ENCODE data around the gene LCN10. TPM values are rescaled to one million over a fixed set of nuclear protein-coding genes. Genes with fewer than 3 reads are reported as not detected.
"Not testable (repeated sequence)": the region's sequence is repeated elsewhere in the genome, so short reads cannot be mapped to it uniquely, and the experiment has no call there.

The LCN10 gene
- polyA plus RNA-seq, 3 donors = 3.2 to 28.6 (median 15.9) TPM

- no peak overlapping the region for H3K27ac ChIP-seq (ENCODE audit: low read depth, low read length)
- WGBS, 3 donors = 88 to 92% (median 90%) methylated on average over 20 of the region's 20 CpGs
Observed at GRCh38 chr9:136757751-136758140, 15.0 kb upstream of the LCN10 start.

- WGBS, 3 donors = 90 to 95% (median 91%) methylated on average over 17 to 20 of the region's 20 CpGs
- no peak overlapping the region for H3K27ac ChIP-seq (ENCODE audit: low read depth, low read length)
Observed at GRCh38 chr9:136757328-136757727, 14.6 kb upstream of the LCN10 start.

GRCh38 chr9:136756836-136757235 is 14.1 kb upstream of the LCN10 start:
- 94% methylated on average over 18 of the region's 18 CpGs for WGBS, 3 donors
- H3K27ac ChIP-seq (ENCODE audit: low read depth, low read length) = no peak overlapping the region

GRCh38 chr9:136756134-136756438 is 13.3 kb upstream of the LCN10 start:
- no peak overlapping the region for H3K27ac ChIP-seq (ENCODE audit: low read depth, low read length)
- 99 to 100% (median 100%) methylated on average over 4 of the region's 4 CpGs for WGBS, 3 donors

GRCh38 chr9:136755302-136756133 is 12.8 kb upstream of the LCN10 start:
- 84 to 93% (median 90%) methylated on average over 22 of the region's 22 CpGs for WGBS, 3 donors
- not testable (repeated sequence) for H3K27ac ChIP-seq (ENCODE audit: low read depth, low read length)

- 78 to 88% (median 81%) methylated on average over 23 to 24 of the region's 24 CpGs for WGBS, 3 donors
- H3K27ac ChIP-seq (ENCODE audit: low read depth, low read length) = no peak overlapping the region
Observed at GRCh38 chr9:136754626-136755301, 12.0 kb upstream of the LCN10 start.

- no peak overlapping the region for H3K27ac ChIP-seq (ENCODE audit: low read depth, low read length)
- WGBS, 3 donors = 58 to 73% (median 61%) methylated on average over 17 of the region's 17 CpGs
Observed at GRCh38 chr9:136754059-136754572, 11.4 kb upstream of the LCN10 start.

GRCh38 chr9:136753371-136754058 is 10.8 kb upstream of the LCN10 start:
- H3K27ac ChIP-seq (ENCODE audit: low read depth, low read length) = no peak overlapping the region
- WGBS, 3 donors = 86 to 89% (median 87%) methylated on average over 30 to 31 of the region's 31 CpGs

- H3K27ac ChIP-seq (ENCODE audit: low read depth, low read length) = no peak overlapping the region
Observed at GRCh38 chr9:136751814-136752213, 9.1 kb upstream of the LCN10 start.

GRCh38 chr9:136751244-136751643 is 8.5 kb upstream of the LCN10 start:
- WGBS, 3 donors = 65 to 91% (median 89%) methylated on average over 1 of the region's 1 CpG
- no peak overlapping the region for H3K27ac ChIP-seq (ENCODE audit: low read depth, low read length)

GRCh38 chr9:136750526-136750925 is 7.8 kb upstream of the LCN10 start:
- 53 to 68% (median 57%) methylated on average over 2 of the region's 2 CpGs for WGBS, 3 donors
- H3K27ac ChIP-seq (ENCODE audit: low read depth, low read length) = no peak overlapping the region

GRCh38 chr9:136748666-136749611 is 6.2 kb upstream of the LCN10 start:
- no peak overlapping the region for H3K27ac ChIP-seq (ENCODE audit: low read depth, low read length)
- WGBS, 3 donors = 55 to 63% (median 63%) methylated on average over 21 of the region's 21 CpGs

- 69 to 77% (median 74%) methylated on average over 8 of the region's 8 CpGs for WGBS, 3 donors
- no peak within 1 kb of the TSS for H3K27ac ChIP-seq (ENCODE audit: low read depth, low read length)
Observed at GRCh38 chr9:136748201-136748600, 5.5 kb upstream of the LCN10 start, which contains the start of gene LCN6. Gene LCN6 (minus strand): TSS chr9:136748525. CDS start chr9:136748483, 42 bp downstream.

GRCh38 chr9:136747161-136748060 is 4.7 kb upstream of the LCN10 start:
- H3K27ac ChIP-seq (ENCODE audit: low read depth, low read length) = no peak overlapping the region
- WGBS, 3 donors = 88 to 91% (median 91%) methylated on average over 19 to 22 of the region's 22 CpGs

- 90 to 94% (median 93%) methylated on average over 18 of the region's 18 CpGs for WGBS, 3 donors
- H3K27ac ChIP-seq (ENCODE audit: low read depth, low read length) = no peak overlapping the region
Observed at GRCh38 chr9:136746621-136747020, 3.9 kb upstream of the LCN10 start.

GRCh38 chr9:136746155-136746490 is 3.4 kb upstream of the LCN10 start:
- WGBS, 3 donors = 47 to 84% (median 52%) methylated on average over 16 to 22 of the region's 22 CpGs

GRCh38 chr9:136745389-136746154 is 2.8 kb upstream of the LCN10 start:
- H3K27ac ChIP-seq (ENCODE audit: low read depth, low read length) = no peak overlapping the region
- WGBS, 3 donors = 72 to 87% (median 80%) methylated on average over 22 to 23 of the region's 23 CpGs

More at GRCh38 chr9:136746155-136746490, 3.4 kb upstream of the LCN10 start:
- no peak overlapping the region for H3K27ac ChIP-seq (ENCODE audit: low read depth, low read length)

Measured in adipose tissue (tissue), 3 donors.